Measurements from ENCODE around the gene APC.
"Not testable (repeated sequence)": the region's sequence is repeated elsewhere in the genome, so short reads cannot be mapped to it uniquely, and the experiment has no call there.

Gene APC

GRCh38 chr5:112886975-112887374, 149.3 kb downstream of the APC start:
- Histone ChIP-seq H3K4me1 (peaks cover 0 to 9% (median 0%) of the 10 kb centered on the region in 4 donors), H3K9me3 (no peaks in the 10 kb centered on the region), H3K27me3 (no peaks in the 10 kb centered on the region), H3K27ac (no peak overlapping the region), H3K4me3 (no peak overlapping the region), H3K36me3 (peaks cover 26 to 67% (median 48%) of the 10 kb centered on the region in 3 donors)
- no peak for DNase-seq
- intact Hi-C loops (cut with DNase I; ENCODE audit: low total_unique reads): no loop called here
- no peak for TF ChIP-seq CTCF (IDR thresholded peaks at IDR 0.05)

DNA sequence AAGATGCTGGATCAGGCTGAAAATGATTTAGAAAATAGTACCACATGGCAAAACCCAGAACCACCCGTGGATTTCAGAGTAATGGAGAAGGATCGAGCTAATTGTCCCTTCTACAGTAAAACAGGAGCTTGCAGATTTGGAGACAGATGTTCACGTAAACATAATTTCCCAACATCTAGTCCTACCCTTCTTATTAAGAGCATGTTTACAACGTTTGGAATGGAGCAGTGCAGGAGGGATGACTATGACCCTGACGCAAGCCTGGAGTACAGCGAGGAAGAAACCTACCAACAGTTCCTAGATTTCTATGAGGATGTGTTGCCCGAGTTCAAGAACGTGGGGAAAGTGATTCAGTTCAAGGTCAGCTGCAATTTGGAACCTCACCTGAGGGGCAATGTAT, 154.4 kb downstream of the APC start:
- intact Hi-C loops (cut with DNase I; ENCODE audit: low total_unique reads); H3K27ac ChIP-seq; H3K4me1 ChIP-seq; H3K9me3 ChIP-seq; H3K27me3 ChIP-seq; H3K4me3 ChIP-seq; DNase-seq: not testable (repeated sequence)
- H3K36me3 ChIP-seq: peaks cover 17 to 36% (median 31%) of the 10 kb centered on the region in 3 donors

DNA sequence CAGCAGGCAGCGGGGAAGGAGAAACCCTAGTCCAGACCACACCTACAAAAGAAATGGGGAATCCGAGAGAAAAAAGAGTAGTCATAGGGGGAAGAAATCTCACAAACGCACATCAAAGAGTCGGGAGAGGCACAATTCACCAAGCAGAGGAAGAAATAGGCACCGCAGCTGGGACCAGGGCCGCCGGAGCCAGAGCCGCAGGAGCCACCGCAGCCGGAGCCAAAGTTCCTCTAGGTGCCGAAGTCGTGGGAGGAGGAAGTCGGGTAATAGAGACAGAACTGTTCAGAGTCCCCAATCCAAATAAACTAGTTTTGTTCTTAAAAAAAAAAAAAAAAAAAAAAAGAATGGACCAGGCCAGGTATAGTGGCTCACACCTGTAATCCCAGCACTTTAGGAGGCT, 155.1 kb downstream of the APC start:
- H3K27ac ChIP-seq: no peak overlapping the region
- H3K4me1 ChIP-seq: no peaks in the 10 kb centered on the region

DNA sequence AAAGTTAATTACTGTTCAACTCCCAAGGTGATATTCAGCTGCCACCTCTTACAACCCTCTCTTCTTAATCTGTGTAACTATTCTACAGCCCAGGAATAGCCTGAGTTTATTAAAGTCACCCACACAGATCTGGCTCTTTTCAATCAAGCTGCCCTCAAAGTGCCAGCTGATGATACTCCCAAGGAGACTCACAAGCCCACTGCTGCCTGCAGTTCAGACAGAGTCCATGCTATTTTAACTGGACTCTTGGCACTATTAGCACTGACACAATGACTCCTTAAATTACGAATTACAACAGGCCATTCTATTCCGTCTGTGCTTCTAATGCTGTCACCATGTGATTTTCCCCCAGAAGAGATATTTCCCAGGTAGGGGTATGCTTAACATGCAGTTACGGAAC, 158.0 kb downstream of the APC start:
- no peak overlapping the region for H3K4me3 ChIP-seq
- DNase-seq: no peak
- H3K27me3 ChIP-seq: no peaks in the 10 kb centered on the region
- no peak for TF ChIP-seq CTCF (IDR thresholded peaks at IDR 0.05)
- no peak overlapping the region for H3K27ac ChIP-seq
- H3K9me3 ChIP-seq: no peaks in the 10 kb centered on the region
- peaks cover 26 to 50% (median 48%) of the 10 kb centered on the region in 3 donors for H3K36me3 ChIP-seq
- intact Hi-C loops (cut with DNase I; ENCODE audit: low total_unique reads): no loop called here
- H3K4me1 ChIP-seq: no peaks in the 10 kb centered on the region

More for the DNA sequence above, 155.1 kb downstream of the APC start:
- no peak for TF ChIP-seq CTCF (IDR thresholded peaks at IDR 0.05)
- H3K36me3 ChIP-seq: peaks cover 16 to 37% (median 33%) of the 10 kb centered on the region in 3 donors
- H3K27me3 ChIP-seq: no peaks in the 10 kb centered on the region
- DNase-seq: no peak
- no peak overlapping the region for H3K4me3 ChIP-seq
- intact Hi-C loops (cut with DNase I; ENCODE audit: low total_unique reads): no loop called here
- H3K9me3 ChIP-seq: no peaks in the 10 kb centered on the region

Data from tibial artery (tissue), 4 donors.